ENCODE measurements around the gene ELMOD1. TPM values are rescaled to one million over a fixed set of nuclear protein-coding genes. Genes with fewer than 3 reads are reported as not detected.

The ELMOD1 gene
- total RNA-seq, 1 donor from 2014 or later: 0.55 TPM

DNA sequence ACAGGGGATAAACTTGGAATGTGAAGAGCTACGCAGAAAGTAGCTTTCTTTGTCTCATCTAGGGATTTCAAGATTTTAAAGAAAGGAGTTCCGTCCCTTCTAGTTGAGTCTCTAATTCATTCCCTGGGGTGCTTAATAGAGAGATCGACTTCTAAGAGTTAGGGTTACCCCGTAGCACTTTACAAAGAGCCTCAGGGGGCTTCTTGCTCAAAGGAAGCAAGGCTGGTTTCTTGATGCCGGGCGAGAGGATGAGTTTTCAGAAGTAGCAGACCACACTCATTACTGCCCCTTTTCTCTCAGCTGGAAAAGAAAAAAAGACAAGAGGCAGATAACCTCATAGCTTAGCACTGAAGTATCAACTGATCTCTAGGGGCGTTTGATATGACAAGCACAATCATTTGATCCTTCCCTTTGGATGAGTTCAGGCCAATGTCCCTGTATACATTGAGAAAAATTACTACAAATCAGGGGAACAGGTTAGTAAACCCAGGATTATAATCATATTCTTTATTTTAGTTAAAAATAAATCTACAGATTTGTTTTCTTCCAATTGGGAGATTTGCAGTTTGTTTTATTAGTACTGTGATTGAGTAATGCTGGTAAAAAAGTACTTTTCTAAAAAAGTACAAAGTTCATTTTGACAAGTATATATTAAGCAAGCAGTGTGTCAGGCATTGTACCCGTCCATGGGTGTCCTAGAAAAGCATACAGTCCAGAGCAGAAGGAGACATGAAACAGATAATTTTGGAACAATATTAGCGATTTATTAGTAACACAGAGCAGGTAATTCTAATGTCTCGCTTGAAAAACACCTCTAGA lies 18.7 kb downstream of the ELMOD1 start:
- no peaks in the 10 kb centered on the region for H3K9me3 Mint-ChIP-seq (ENCODE audit: low read depth)
- no peaks in the 10 kb centered on the region for H3K4me1 Mint-ChIP-seq (ENCODE audit: low read depth)
- no peak overlapping the region for H3K27ac Mint-ChIP-seq
- H3K27me3 Mint-ChIP-seq: no peaks in the 10 kb centered on the region
- TF ChIP-seq CTCF (IDR thresholded peaks at IDR 0.05; ENCODE audit: unreplicated experiment): no peak
- no peak for DNase-seq (ENCODE audit: low spot score, unreplicated experiment)
- H3K36me3 Mint-ChIP-seq (ENCODE audit: insufficient read depth): no peaks in the 10 kb centered on the region
- no peak overlapping the region for H3K4me3 Mint-ChIP-seq (ENCODE audit: low read depth)

- H3K27ac Mint-ChIP-seq: no peak overlapping the region
- H3K4me1 Mint-ChIP-seq (ENCODE audit: low read depth): no peaks in the 10 kb centered on the region
- H3K27me3 Mint-ChIP-seq: no peaks in the 10 kb centered on the region
- no peaks in the 10 kb centered on the region for H3K9me3 Mint-ChIP-seq (ENCODE audit: low read depth)
- H3K36me3 Mint-ChIP-seq (ENCODE audit: insufficient read depth): no peaks in the 10 kb centered on the region
- no peak overlapping the region for H3K4me3 Mint-ChIP-seq (ENCODE audit: low read depth)
- TF ChIP-seq CTCF (IDR thresholded peaks at IDR 0.05; ENCODE audit: unreplicated experiment): no peak
- no peak for DNase-seq (ENCODE audit: low spot score, unreplicated experiment)
Measured at GRCh38 chr11:107612445-107612844, 21.5 kb downstream of the ELMOD1 start.

GRCh38 chr11:107619926-107620325 lies 29.0 kb downstream of the ELMOD1 start:
- no peak for DNase-seq (ENCODE audit: low spot score, unreplicated experiment)
- TF ChIP-seq CTCF (IDR thresholded peaks at IDR 0.05; ENCODE audit: unreplicated experiment): no peak
- no peak overlapping the region for H3K4me3 Mint-ChIP-seq (ENCODE audit: low read depth)
- no peaks in the 10 kb centered on the region for H3K9me3 Mint-ChIP-seq (ENCODE audit: low read depth)
- no peaks in the 10 kb centered on the region for H3K36me3 Mint-ChIP-seq (ENCODE audit: insufficient read depth)
- no peaks in the 10 kb centered on the region for H3K27me3 Mint-ChIP-seq
- no peaks in the 10 kb centered on the region for H3K4me1 Mint-ChIP-seq (ENCODE audit: low read depth)
- H3K27ac Mint-ChIP-seq: no peak overlapping the region

DNA sequence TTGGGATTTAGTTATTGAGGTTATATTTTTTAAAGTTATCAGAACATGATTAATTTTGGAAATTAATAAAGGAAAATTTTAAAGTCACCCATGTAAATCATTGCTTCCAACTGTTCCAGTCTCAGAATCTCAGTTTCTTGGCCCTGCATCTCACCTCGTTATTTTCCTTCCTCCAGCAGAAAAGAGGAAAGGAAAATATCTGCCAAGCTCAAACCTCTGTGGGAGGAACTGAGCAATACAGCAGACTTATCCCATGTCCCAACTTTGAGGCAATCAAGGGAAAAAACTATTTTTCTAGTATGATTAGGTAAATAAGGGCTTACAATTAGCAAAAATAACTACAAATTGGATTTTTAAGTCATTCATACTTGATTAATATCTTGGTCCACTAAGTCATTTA lies 30.1 kb downstream of the ELMOD1 start:
- TF ChIP-seq CTCF (IDR thresholded peaks at IDR 0.05; ENCODE audit: unreplicated experiment): no peak
- H3K4me1 Mint-ChIP-seq (ENCODE audit: low read depth): no peaks in the 10 kb centered on the region
- peaks cover 9% of the 10 kb centered on the region for H3K27me3 Mint-ChIP-seq
- DNase-seq (ENCODE audit: low spot score, unreplicated experiment): no peak
- H3K9me3 Mint-ChIP-seq (ENCODE audit: low read depth): no peaks in the 10 kb centered on the region
- H3K4me3 Mint-ChIP-seq (ENCODE audit: low read depth): no peak overlapping the region
- no peak overlapping the region for H3K27ac Mint-ChIP-seq
- no peaks in the 10 kb centered on the region for H3K36me3 Mint-ChIP-seq (ENCODE audit: insufficient read depth)

GRCh38 chr11:107623183-107623582 lies 32.2 kb downstream of the ELMOD1 start:
- no peaks in the 10 kb centered on the region for H3K4me1 Mint-ChIP-seq (ENCODE audit: low read depth)
- no peak overlapping the region for H3K27ac Mint-ChIP-seq
- peaks cover 15% of the 10 kb centered on the region for H3K27me3 Mint-ChIP-seq
- no peaks in the 10 kb centered on the region for H3K36me3 Mint-ChIP-seq (ENCODE audit: insufficient read depth)
- DNase-seq (ENCODE audit: low spot score, unreplicated experiment): no peak
- no peaks in the 10 kb centered on the region for H3K9me3 Mint-ChIP-seq (ENCODE audit: low read depth)
- TF ChIP-seq CTCF (IDR thresholded peaks at IDR 0.05; ENCODE audit: unreplicated experiment): no peak
- H3K4me3 Mint-ChIP-seq (ENCODE audit: low read depth): no peak overlapping the region
